ENCODE results near the gene DOCK2. TPM values are rescaled to one million over a fixed set of nuclear protein-coding genes. Genes with fewer than 3 reads are reported as not detected.

The DOCK2 gene
- total and polyA plus RNA-seq, 2 donors from 2014 or later = 1.0 to 42.0 TPM

- H3K4me1 ChIP-seq (ENCODE audit: control insufficient read depth in 2 of 3, insufficient read depth in 2 of 3, low read depth in 1 of 3, low read length in 3 of 3) = no peaks in the 10 kb centered on the region
- no peak for TF ChIP-seq CTCF (IDR thresholded peaks at IDR 0.05; ENCODE audit: borderline replicate concordance, extremely low read depth, insufficient read depth)
- no peak overlapping the region for H3K4me3 ChIP-seq (ENCODE audit: low read length in 3 of 3)
- no peak overlapping the region for H3K27ac ChIP-seq (ENCODE audit: low read depth in 2 of 2, low read length in 2 of 2)
- DNase-seq = peak in 1 of 5 donors; percentile 44
- intact Hi-C loops (cut with DNase I) = no loop called here
- H3K27me3 ChIP-seq (ENCODE audit: control insufficient read depth, insufficient read depth, low read length) = no peaks in the 10 kb centered on the region
- FAIRE-seq = no peak
- H3K36me3 ChIP-seq (ENCODE audit: control insufficient read depth in 2 of 3, insufficient read depth in 3 of 3, low read length in 3 of 3) = no peaks in the 10 kb centered on the region
- H3K9me3 ChIP-seq (ENCODE audit: control insufficient read depth in 2 of 3, insufficient read depth in 1 of 3, low read length in 3 of 3) = no peaks in the 10 kb centered on the region
- H3K9ac ChIP-seq (ENCODE audit: low read length in 3 of 3) = no peak overlapping the region
Measured at GRCh38 chr5:170097934-170098333, 460.9 kb downstream of the DOCK2 start.

DNA sequence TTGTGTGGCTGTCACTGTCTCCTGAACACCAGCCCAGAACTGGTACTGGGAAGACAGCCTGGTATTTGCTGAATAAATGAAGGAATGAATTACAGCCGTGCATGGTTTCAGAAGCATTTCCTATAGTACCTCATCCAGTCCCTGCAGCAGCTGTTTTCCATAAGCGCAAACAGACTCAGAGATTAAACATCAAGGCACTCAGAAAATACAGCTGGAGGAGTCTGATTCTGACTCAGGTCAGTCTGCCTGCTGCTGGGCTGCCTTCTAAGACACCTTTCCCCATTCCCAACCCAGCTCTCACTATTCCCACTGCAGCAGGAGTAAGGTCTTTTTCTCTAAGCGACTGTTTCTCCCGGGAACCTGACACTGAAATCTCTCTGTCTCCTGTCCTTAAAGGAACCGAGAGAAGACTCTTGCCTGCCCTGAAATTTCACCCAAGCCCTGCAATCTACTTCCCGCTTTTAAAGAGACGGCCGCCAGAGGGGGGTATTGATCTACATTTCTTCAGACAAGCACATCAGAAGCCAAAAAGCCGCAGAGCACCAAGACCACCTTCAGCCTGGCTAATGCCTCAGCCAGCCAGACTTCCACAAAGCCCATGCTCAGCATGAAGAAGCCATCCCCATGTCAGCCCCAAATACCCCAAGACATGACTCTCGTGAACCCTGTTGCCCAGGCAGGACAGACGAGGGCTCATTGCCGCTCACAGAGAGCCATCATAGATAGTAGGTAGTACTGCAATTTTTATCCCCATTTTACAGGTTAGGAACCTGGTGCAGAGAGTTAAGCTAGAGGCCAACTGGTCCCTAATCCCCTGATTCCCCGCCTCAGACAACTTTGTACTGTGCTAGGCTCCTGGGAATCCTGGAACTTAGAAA, 463.2 kb downstream of the DOCK2 start:
- peak; percentile 66 for TF ChIP-seq CTCF (IDR thresholded peaks at IDR 0.05; ENCODE audit: borderline replicate concordance, extremely low read depth, insufficient read depth)
- DNase-seq = peak in 4 of 5 donors; percentile 89 to 95 (median 92)

DNA sequence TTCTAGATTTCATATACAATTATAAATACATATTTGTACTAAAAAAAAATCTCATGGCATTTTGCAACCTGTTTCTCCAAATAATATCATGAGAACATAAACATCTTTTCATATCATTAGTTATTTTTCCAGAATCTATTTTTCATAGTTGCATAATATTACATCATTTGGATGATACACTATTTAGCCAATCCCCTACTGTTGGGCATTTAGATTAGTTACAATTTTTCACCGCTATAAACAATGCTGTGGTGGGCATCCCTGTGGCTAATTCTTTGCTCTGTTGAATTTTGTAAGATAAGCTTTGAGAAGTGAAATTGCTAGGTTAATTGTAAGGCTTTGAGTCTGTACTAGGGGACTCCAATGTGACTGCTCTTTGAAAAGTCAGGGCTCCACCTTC, 466.4 kb downstream of the DOCK2 start:
- Histone ChIP-seq H3K9ac (ENCODE audit: low read length in 3 of 3) (no peak overlapping the region), H3K4me1 (ENCODE audit: control insufficient read depth in 2 of 3, insufficient read depth in 2 of 3, low read depth in 1 of 3, low read length in 3 of 3) (no peaks in the 10 kb centered on the region), H3K4me3 (ENCODE audit: low read length in 3 of 3) (no peak overlapping the region), H3K9me3 (ENCODE audit: control insufficient read depth in 2 of 3, insufficient read depth in 1 of 3, low read length in 3 of 3) (no peaks in the 10 kb centered on the region), H3K36me3 (ENCODE audit: control insufficient read depth in 2 of 3, insufficient read depth in 3 of 3, low read length in 3 of 3) (no peaks in the 10 kb centered on the region), H3K27me3 (ENCODE audit: control insufficient read depth, insufficient read depth, low read length) (no peaks in the 10 kb centered on the region), H3K27ac (ENCODE audit: low read depth in 2 of 2, low read length in 2 of 2) (no peak overlapping the region)
- no peak for DNase-seq
- intact Hi-C loops (cut with DNase I) = loop anchor here (10.0 kb wide), 1 partner anchor 81 kb away; no protein-coding TSS in a partner anchor
- TF ChIP-seq CTCF (IDR thresholded peaks at IDR 0.05; ENCODE audit: borderline replicate concordance, extremely low read depth, insufficient read depth) = no peak
- no peak for FAIRE-seq

More for the DNA sequence above, 463.2 kb downstream of the DOCK2 start:
- H3K9me3 ChIP-seq (ENCODE audit: control insufficient read depth in 2 of 3, insufficient read depth in 1 of 3, low read length in 3 of 3) = no peaks in the 10 kb centered on the region
- no peak for FAIRE-seq
- intact Hi-C loops (cut with DNase I) = loop anchor here (10.0 kb wide), 1 partner anchor 84 kb away; no protein-coding TSS in a partner anchor
- no peaks in the 10 kb centered on the region for H3K36me3 ChIP-seq (ENCODE audit: control insufficient read depth in 2 of 3, insufficient read depth in 3 of 3, low read length in 3 of 3)
- H3K9ac ChIP-seq (ENCODE audit: low read length in 3 of 3) = no peak overlapping the region
- no peak overlapping the region for H3K27ac ChIP-seq (ENCODE audit: low read depth in 2 of 2, low read length in 2 of 2)
- no peaks in the 10 kb centered on the region for H3K27me3 ChIP-seq (ENCODE audit: control insufficient read depth, insufficient read depth, low read length)
- H3K4me3 ChIP-seq (ENCODE audit: low read length in 3 of 3) = no peak overlapping the region
- H3K4me1 ChIP-seq (ENCODE audit: control insufficient read depth in 2 of 3, insufficient read depth in 2 of 3, low read depth in 1 of 3, low read length in 3 of 3) = no peaks in the 10 kb centered on the region

All from kidney (tissue), 14 donors.